ENCODE results near the gene ROPN1L.
A peak's percentile ranks its signal among the peaks of the same experiment; 100 is the strongest.
"Not testable (repeated sequence)": the region's sequence is repeated elsewhere in the genome, so short reads cannot be mapped to it uniquely, and the experiment has no call there.

Gene ROPN1L

GRCh38 chr5:10441083-10441991 lies at the start of gene ROPN1L:
ROPN1L (plus strand) TSS chr5:10441879; CDS start chr5:10442168, 289 bp downstream.
- peak; percentile 82 to 94 for DNase-seq

GRCh38 chr5:10392567-10393328 lies 48.9 kb upstream of the ROPN1L start:
- DNase-seq = not testable (repeated sequence)

- no peak for DNase-seq
These were observed 48.2 kb upstream of the ROPN1L start for GRCh38 chr5:10393491-10393890.

- DNase-seq = no peak
These were observed 45.1 kb upstream of the ROPN1L start for GRCh38 chr5:10396552-10396951.

- no peak for DNase-seq
These were observed 41.8 kb upstream of the ROPN1L start for GRCh38 chr5:10399839-10400238.

GRCh38 chr5:10400411-10400810 lies 41.3 kb upstream of the ROPN1L start:
- no peak for DNase-seq

GRCh38 chr5:10400831-10401230 lies 40.8 kb upstream of the ROPN1L start:
- DNase-seq = no peak

- DNase-seq = no peak
These were observed 40.2 kb upstream of the ROPN1L start for GRCh38 chr5:10401498-10401897.

- no peak for DNase-seq
These were observed 37.9 kb upstream of the ROPN1L start for GRCh38 chr5:10403829-10404228.

GRCh38 chr5:10406651-10407050 lies 35.0 kb upstream of the ROPN1L start:
- no peak for DNase-seq

- DNase-seq = no peak
These were observed 32.2 kb upstream of the ROPN1L start for GRCh38 chr5:10409504-10409903.

GRCh38 chr5:10410662-10411061 lies 31.0 kb upstream of the ROPN1L start:
- no peak for DNase-seq

- no peak for DNase-seq
These were observed 30.3 kb upstream of the ROPN1L start for GRCh38 chr5:10411336-10411735.

GRCh38 chr5:10416868-10417267 lies 24.8 kb upstream of the ROPN1L start:
- no peak for DNase-seq

GRCh38 chr5:10418654-10419345 lies 22.9 kb upstream of the ROPN1L start:
- no peak for DNase-seq

- DNase-seq = no peak
These were observed 21.2 kb upstream of the ROPN1L start for GRCh38 chr5:10420468-10420867.

- no peak for DNase-seq
These were observed 20.7 kb upstream of the ROPN1L start for GRCh38 chr5:10420932-10421331.

GRCh38 chr5:10421896-10422691 lies 19.6 kb upstream of the ROPN1L start:
- DNase-seq = no peak

- DNase-seq = no peak
These were observed 18.7 kb upstream of the ROPN1L start for GRCh38 chr5:10423022-10423421.

GRCh38 chr5:10424124-10424731 lies 17.5 kb upstream of the ROPN1L start:
- DNase-seq = peak; percentile 48 to 63

GRCh38 chr5:10427201-10427600 lies 14.5 kb upstream of the ROPN1L start:
- no peak for DNase-seq

- DNase-seq = no peak
These were observed 13.7 kb upstream of the ROPN1L start for GRCh38 chr5:10427978-10428377.

Data from NCI-H524 (cell line).